Measurements from ENCODE around the gene NKPD1.

NKPD1 gene

DNA sequence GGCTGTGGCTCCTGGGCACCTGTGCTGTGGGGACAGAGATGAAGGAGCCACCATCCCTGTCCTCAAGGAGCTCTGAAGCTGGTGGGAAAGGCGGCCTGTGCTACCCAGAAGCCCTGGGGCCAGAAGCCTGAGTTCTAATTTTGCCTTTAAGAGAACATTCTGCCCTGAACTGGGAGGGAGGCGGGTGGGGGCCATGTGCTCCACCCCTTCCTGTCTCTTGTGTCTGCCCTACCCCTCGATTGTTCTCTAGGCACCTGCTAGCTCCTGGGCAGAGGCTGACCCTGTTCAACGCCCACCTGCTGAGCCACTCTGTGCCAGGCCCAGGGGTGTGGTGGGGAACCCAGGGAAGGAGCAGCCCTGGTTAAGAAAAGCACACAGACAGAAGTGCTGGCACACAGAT, 11.4 kb upstream of the NKPD1 start:
- TF ChIP-seq EGR1 (IDR thresholded peaks at IDR 0.05) (no peak), CREB1 (IDR thresholded peaks at IDR 0.05; ENCODE audit: low read depth) (no peak), TAF1 (IDR thresholded peaks at IDR 0.05; ENCODE audit: low read depth) (no peak)

DNA sequence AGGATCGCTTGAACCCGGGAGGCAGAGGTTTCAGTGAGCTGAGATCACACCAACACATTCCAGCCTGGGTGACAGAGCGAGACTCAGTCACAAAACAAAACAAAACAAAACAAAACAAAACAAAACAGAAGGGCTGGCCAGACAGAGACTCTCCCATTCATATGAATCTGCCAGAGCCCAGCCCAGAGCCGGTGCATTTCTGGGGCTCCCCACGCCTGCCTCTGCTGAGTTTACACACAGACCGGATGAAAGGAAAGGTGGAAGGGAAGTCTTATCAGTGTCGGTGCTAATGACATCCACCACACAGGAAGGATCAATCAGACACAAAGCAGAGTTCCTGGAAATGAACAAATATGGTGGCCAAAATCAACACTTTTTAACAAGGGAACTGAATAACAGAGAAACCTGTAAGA, 10.4 kb upstream of the NKPD1 start:
- TF ChIP-seq, protein P1, sequence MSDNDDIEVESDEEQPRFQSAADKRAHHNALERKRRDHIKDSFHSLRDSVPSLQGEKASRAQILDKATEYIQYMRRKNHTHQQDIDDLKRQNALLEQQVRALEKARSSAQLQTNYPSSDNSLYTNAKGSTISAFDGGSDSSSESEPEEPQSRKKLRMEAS (IDR thresholded peaks at IDR 0.05): no peak
- TF ChIP-seq EP300 (IDR thresholded peaks at IDR 0.05; ENCODE audit: borderline replicate concordance) (no peak), ZBTB7A (IDR thresholded peaks at IDR 0.05; ENCODE audit: low read depth) (no peak), CEBPB (IDR thresholded peaks at IDR 0.05) (no peak), TAF1 (IDR thresholded peaks at IDR 0.05; ENCODE audit: low read depth) (no peak), NFIC (IDR thresholded peaks at IDR 0.05) (no peak), YY1 (IDR thresholded peaks at IDR 0.05; ENCODE audit: low read depth) (no peak), TCF12 (IDR thresholded peaks at IDR 0.05; ENCODE audit: low read depth) (no peak), CREB1 (IDR thresholded peaks at IDR 0.05; ENCODE audit: low read depth) (no peak), EGR1 (IDR thresholded peaks at IDR 0.05) (no peak), RAD21 (IDR thresholded peaks at IDR 0.05; ENCODE audit: low read depth) (no peak), TEAD4 (IDR thresholded peaks at IDR 0.05) (no peak), FOXM1 (IDR thresholded peaks at IDR 0.05; ENCODE audit: borderline replicate concordance, low read depth) (no peak)
- TF ChIP-seq, protein P2, sequence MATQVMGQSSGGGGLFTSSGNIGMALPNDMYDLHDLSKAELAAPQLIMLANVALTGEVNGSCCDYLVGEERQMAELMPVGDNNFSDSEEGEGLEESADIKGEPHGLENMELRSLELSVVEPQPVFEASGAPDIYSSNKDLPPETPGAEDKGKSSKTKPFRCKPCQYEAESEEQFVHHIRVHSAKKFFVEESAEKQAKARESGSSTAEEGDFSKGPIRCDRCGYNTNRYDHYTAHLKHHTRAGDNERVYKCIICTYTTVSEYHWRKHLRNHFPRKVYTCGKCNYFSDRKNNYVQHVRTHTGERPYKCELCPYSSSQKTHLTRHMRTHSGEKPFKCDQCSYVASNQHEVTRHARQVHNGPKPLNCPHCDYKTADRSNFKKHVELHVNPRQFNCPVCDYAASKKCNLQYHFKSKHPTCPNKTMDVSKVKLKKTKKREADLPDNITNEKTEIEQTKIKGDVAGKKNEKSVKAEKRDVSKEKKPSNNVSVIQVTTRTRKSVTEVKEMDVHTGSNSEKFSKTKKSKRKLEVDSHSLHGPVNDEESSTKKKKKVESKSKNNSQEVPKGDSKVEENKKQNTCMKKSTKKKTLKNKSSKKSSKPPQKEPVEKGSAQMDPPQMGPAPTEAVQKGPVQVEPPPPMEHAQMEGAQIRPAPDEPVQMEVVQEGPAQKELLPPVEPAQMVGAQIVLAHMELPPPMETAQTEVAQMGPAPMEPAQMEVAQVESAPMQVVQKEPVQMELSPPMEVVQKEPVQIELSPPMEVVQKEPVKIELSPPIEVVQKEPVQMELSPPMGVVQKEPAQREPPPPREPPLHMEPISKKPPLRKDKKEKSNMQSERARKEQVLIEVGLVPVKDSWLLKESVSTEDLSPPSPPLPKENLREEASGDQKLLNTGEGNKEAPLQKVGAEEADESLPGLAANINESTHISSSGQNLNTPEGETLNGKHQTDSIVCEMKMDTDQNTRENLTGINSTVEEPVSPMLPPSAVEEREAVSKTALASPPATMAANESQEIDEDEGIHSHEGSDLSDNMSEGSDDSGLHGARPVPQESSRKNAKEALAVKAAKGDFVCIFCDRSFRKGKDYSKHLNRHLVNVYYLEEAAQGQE (IDR thresholded peaks at IDR 0.05; ENCODE audit: low read depth): no peak
- TF ChIP-seq, protein P3, sequence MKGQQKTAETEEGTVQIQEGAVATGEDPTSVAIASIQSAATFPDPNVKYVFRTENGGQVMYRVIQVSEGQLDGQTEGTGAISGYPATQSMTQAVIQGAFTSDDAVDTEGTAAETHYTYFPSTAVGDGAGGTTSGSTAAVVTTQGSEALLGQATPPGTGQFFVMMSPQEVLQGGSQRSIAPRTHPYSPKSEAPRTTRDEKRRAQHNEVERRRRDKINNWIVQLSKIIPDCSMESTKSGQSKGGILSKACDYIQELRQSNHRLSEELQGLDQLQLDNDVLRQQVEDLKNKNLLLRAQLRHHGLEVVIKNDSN (IDR thresholded peaks at IDR 0.05): no peak

DNA sequence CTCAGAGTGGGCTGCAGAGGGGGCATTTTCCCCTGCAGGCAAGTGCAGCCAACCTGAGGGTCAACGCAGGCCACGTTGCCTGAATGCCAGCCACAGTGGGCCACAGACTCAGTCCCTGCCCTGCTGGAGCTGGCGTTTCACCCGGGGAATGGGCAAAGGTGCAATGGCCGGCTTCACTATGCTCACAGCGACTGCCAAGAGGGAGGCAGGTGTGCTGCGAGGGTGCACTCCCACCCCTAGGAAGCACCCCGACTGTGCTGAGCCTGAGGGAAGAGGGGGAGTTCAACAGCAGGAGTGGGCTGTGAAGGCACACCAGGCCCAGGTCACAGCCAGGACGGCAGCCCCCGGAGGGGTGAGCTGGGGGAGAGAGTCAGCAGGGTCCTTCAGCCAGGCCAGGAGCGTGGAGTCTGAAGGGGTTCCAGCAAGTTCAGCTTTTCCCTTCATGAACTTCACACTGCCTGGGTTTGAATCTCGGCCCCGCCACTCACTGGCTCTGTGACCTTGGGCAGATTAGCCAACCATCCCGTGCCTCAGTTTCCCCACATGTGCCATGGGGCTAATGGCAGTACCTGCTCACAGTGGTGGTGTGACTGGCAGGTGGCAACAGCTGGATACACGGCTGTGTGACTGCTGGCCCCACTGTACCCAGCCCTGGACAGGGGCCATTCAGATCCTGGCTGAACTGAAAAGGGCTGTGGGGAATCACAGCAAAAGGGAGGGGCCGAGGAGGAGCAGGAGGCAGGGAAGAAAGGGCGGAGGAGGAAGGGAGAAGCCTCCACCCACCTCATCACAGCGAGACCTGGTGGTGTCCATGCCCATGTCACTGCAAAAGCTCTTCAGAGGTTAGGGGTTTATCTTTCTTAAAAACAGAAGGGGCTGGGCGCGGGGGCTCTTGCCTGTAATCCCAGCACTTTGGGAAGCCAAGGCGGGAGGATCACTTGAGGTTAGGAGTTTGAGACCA, 9.6 kb upstream of the NKPD1 start:
- TF ChIP-seq NFIC (IDR thresholded peaks at IDR 0.05): no peak
- TF ChIP-seq CEBPB (IDR thresholded peaks at IDR 0.05): no peak
- no peak for TF ChIP-seq TAF1 (IDR thresholded peaks at IDR 0.05; ENCODE audit: low read depth)
- no peak for TF ChIP-seq EP300 (IDR thresholded peaks at IDR 0.05; ENCODE audit: borderline replicate concordance)
- no peak for TF ChIP-seq FOXM1 (IDR thresholded peaks at IDR 0.05; ENCODE audit: borderline replicate concordance, low read depth)

DNA sequence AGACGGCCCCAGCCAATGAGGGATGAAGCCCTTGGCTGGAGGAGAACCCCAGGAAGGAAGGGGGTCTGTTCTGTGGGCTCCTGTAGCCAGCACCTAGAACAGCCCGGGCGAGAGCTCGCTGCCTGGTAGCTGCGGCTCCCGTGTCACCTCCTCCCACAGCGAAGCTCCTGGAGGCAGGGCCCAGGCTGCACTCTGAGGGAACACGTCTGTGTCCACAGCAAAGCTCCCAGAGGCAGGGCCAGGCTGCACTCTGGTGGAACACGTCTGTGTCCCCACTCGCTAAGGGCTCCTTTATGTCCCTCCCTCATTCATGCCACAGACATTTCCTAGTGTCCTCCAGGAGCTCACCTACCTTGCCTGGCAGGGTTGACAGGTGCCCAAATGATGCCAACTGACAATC, 8.8 kb upstream of the NKPD1 start:
- TF ChIP-seq YY1 (IDR thresholded peaks at IDR 0.05; ENCODE audit: low read depth): no peak
- no peak for TF ChIP-seq TCF12 (IDR thresholded peaks at IDR 0.05; ENCODE audit: low read depth)
- TF ChIP-seq CREB1 (IDR thresholded peaks at IDR 0.05; ENCODE audit: low read depth): no peak
- TF ChIP-seq, protein P1 (IDR thresholded peaks at IDR 0.05): no peak
- no peak for TF ChIP-seq TAF1 (IDR thresholded peaks at IDR 0.05; ENCODE audit: low read depth)
- TF ChIP-seq EP300 (IDR thresholded peaks at IDR 0.05; ENCODE audit: borderline replicate concordance): no peak
- TF ChIP-seq, protein P2 (IDR thresholded peaks at IDR 0.05; ENCODE audit: low read depth): no peak

DNA sequence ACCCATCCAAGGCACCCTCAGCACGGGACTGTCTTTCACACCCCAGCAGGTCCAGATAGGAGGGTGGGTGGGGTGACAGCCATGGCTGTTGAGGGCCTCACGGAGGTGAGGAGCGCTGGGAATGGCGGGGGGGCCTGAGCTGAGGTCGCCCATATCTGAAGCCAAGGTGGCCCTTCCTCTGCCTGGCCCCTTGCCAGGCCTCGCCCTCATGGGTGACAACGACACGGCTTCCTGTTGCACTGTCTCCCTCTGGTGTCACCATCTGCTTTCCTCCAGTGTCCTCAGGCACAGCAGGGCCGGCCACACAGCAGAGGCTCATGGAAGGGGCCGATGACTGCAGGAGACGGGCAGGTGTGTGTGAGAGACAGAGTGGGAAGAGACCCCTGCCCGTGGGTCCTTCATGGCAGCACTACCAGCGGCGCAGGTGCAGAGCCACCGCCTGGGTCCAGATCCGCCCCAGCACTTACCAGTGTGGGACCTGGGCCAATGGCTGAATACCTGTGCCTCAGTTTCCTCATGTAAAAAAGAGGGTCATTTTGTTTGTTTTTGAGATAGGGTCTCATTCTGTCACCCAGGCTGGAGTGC, 8.1 kb upstream of the NKPD1 start:
- TF ChIP-seq RAD21 (IDR thresholded peaks at IDR 0.05; ENCODE audit: low read depth) (no peak; the same call in 1 of the 2 replicates), ZBTB7A (IDR thresholded peaks at IDR 0.05; ENCODE audit: low read depth) (no peak)

DNA sequence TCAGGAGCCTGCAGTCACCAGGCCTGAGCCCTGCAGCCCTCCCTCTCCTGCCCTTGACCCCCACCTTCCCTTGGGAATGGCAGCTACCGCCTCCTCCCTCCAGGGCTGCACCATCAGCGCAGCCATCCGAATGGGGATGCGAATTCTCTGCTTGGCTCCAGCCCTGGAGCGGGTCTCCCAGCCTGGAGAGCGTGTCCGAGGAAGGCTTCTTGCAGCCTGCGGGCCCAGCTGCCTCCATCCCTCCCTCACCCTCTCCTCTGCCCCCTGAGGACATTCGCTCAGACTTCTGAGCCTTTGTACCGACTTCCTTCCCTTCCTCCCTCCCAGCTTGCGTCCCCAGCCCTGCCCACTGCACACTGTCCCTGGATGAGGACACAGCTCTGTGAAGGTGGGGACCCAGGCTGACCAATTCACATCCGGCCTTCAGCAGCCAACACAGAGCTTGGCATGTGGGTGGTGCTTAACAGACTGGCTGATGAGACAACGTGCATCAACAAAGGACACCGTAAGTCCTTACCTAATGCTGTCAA, 6.0 kb upstream of the NKPD1 start:
- TF ChIP-seq, protein P2 (IDR thresholded peaks at IDR 0.05; ENCODE audit: low read depth): no peak
- TF ChIP-seq EGR1 (IDR thresholded peaks at IDR 0.05) (no peak), CREB1 (IDR thresholded peaks at IDR 0.05; ENCODE audit: low read depth) (no peak)
